ENCODE results near the gene MORN4. TPM values are rescaled to one million over a fixed set of nuclear protein-coding genes. Genes with fewer than 3 reads are reported as not detected.

MORN4 gene
- total and polyA plus RNA-seq, 2 of the 13 experiments (the other 11 are each of a cell fraction or from before 2014, with no cell fraction given), result 3.4 to 9.1 TPM

- TF ChIP-seq IRF9 (CRISPR knock-in tag; IDR thresholded peaks at IDR 0.05; ENCODE audit: borderline replicate concordance), result no peak
- TF ChIP-seq, protein P1, sequence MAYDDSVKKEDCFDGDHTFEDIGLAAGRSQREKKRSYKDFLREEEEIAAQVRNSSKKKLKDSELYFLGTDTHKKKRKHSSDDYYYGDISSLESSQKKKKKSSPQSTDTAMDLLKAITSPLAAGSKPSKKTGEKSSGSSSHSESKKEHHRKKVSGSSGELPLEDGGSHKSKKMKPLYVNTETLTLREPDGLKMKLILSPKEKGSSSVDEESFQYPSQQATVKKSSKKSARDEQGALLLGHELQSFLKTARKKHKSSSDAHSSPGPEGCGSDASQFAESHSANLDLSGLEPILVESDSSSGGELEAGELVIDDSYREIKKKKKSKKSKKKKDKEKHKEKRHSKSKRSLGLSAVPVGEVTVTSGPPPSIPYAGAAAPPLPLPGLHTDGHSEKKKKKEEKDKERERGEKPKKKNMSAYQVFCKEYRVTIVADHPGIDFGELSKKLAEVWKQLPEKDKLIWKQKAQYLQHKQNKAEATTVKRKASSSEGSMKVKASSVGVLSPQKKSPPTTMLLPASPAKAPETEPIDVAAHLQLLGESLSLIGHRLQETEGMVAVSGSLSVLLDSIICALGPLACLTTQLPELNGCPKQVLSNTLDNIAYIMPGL (CRISPR knock-in tag; IDR thresholded peaks at IDR 0.05; ENCODE audit: borderline replicate concordance in 1 of 2, low read depth in 1 of 2), result peak in 1 of 2 experiments; percentile 14; a peak in 1 of 4 replicates
- peak; percentile 1; the same call in 1 of the 2 replicates for TF ChIP-seq TAF1 (CRISPR knock-in tag; IDR thresholded peaks at IDR 0.05)
- TF ChIP-seq ZNF543 (CRISPR knock-in tag; IDR thresholded peaks at IDR 0.05), result no peak
Measured at GRCh38 chr10:97640868-97641811, 7.8 kb upstream of the MORN4 start (continued).

DNA sequence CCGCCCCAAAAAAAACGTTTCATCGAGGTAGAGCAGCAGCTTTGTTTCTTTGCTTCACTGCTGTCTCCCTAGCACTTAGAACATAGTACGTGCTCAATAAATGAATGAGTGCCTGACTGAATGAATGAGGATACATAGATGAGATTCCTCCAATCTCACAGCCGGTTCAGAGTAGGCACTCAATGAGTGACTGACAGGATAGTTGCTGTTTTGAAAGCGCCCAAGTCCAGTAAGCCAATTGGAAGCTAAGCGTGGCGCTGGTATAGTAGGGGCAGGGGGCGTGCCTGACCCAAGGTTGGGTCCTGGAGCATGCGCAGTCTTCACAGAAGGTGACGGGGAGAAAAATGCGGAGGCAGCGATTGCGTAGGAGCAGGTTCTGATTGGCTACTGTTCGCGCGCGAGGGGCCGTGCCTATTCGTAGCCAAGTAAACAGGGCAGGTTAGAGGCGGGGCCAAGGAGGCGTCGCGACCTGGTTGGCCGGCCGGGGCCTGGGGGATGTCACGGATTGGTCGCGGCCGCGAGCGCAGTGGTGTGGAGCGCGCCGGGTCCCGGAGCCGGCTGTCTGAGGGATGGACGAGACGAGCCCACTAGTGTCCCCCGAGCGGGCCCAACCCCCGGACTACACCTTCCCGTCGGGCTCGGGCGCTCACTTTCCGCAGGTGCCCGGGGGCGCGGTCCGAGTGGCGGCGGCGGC, 7.0 kb upstream of the MORN4 start, which contains the start of gene PI4K2A:
Gene PI4K2A (plus strand): TSS at position 498 of the 694 bp plus-strand sequence. CDS start 72 bp downstream, at position 570.
- under 1% methylated on average over 12 of the region's 54 CpGs for WGBS (ENCODE audit: low lambda C conversion rate)
- peak; percentile 75 for TF ChIP-seq POGZ (CRISPR knock-in tag; IDR thresholded peaks at IDR 0.05)
- TF ChIP-seq FOSL2 (CRISPR knock-in tag; IDR thresholded peaks at IDR 0.05), result peak; percentile 39
- TF ChIP-seq ZBTB8A (CRISPR knock-in tag; IDR thresholded peaks at IDR 0.05; ENCODE audit: borderline replicate concordance, low read depth), result no peak
- TF ChIP-seq ZNF160 (CRISPR knock-in tag; IDR thresholded peaks at IDR 0.05), result no peak
- peak; percentile 70; the same call in 1 of the 2 replicates for TF ChIP-seq E2F5 (CRISPR knock-in tag; conservative IDR thresholded peaks at IDR 0.05)
- peak; percentile 73 for TF ChIP-seq HOXA3 (CRISPR knock-in tag; IDR thresholded peaks at IDR 0.05)
- TF ChIP-seq NR2C2 (CRISPR knock-in tag; IDR thresholded peaks at IDR 0.05; ENCODE audit: borderline replicate concordance), result peak; percentile 94
- peak; percentile 39; the same call in 1 of the 2 replicates for TF ChIP-seq YEATS2 (CRISPR knock-in tag; IDR thresholded peaks at IDR 0.05; ENCODE audit: borderline replicate concordance)

More for the DNA sequence above, 7.0 kb upstream of the MORN4 start, which contains the start of gene PI4K2A:
- Histone ChIP-seq H3K27me3 (ENCODE audit: control insufficient read depth in 1 of 2, insufficient read depth in 2 of 2, low read length in 2 of 2) (no peaks in the 10 kb centered on the region), H3K4me3 (replicated peaks in 1 of 3; ENCODE audit: insufficient read depth in 1 of 3, low read depth in 2 of 3, low read length in 3 of 3) (peak within 1 kb of the TSS; percentile 81 to 91 (median 89)), H3K36me3 (replicated peaks in 1 of 2; ENCODE audit: control insufficient read depth in 1 of 2, insufficient read depth in 2 of 2, low read length in 2 of 2) (peaks cover 2 to 8% of the 10 kb centered on the region in 2 experiments; a peak in 3 of 5 replicates), H2AFZ (ENCODE audit: low read length) (no peak within 1 kb of the TSS), H3K9me3 (ENCODE audit: low read length) (no peaks in the 10 kb centered on the region), H3K9ac (ENCODE audit: insufficient read depth, low read depth, low read length) (peak within 1 kb of the TSS; percentile 70), H3K4me1 (ENCODE audit: insufficient read depth, low read length) (peaks cover 34% of the 10 kb centered on the region), H3K79me2 (ENCODE audit: insufficient read depth, low read length) (peaks cover 5% of the 10 kb centered on the region), H3K27ac (ENCODE audit: extremely low read length, insufficient read depth, low read length) (peak within 1 kb of the TSS; percentile 52), H3K4me2 (ENCODE audit: low read depth, low read length) (peak within 1 kb of the TSS; percentile 85), H4K20me1 (ENCODE audit: insufficient read depth, low read length) (no peaks in the 10 kb centered on the region)
- peak; percentile 99 for ATAC-seq
- CTCF ChIA-PET (ENCODE audit: low intra/inter-chr PET ratio, low total read pairs), result no interaction called here
- peak; percentile 98 for DNase-seq (ENCODE audit: low spot score)
- intact Hi-C loops (cut with micrococcal nuclease; ENCODE audit: unreplicated experiment), result no loop called here
- POLR2A ChIA-PET, result interaction anchor here (0.7 to 2.1 kb wide), 8 partner anchors 8 to 96 kb away, joined by 3 to 13 read pairs (median 4); partner anchors contain the start of genes ANKRD2, AVPI1, HOGA1 and ZFYVE27
- FAIRE-seq, result peak; percentile 97
- BruUV-seq (replicated peaks), result no TSS peak
- in situ Hi-C loops (cut with HindIII; ENCODE audit: extremely low pct_ligation_motif_present, low pct_unique_long_range_greater_than_20kb), result no loop called here

Data from HepG2 (cell line).